HG03135 (cell line): ENCODE data around the gene AMIGO2.
"Not testable (repeated sequence)": the region's sequence is repeated elsewhere in the genome, so short reads cannot be mapped to it uniquely, and the experiment has no call there.

Experiments used
- ATAC-seq: cut with Tn5 transposase; IDR thresholded peaks from one replicate; pipeline ENCODE4 v1.9.1; 2021; ENCODE audit warnings: mild to moderate bottlenecking, moderate library complexity; ENCODE audit not compliant: unreplicated experiment

Gene AMIGO2

GRCh38 chr12:47079468-47079980, at the start of gene AMIGO2, which contains the start of gene PCED1B:
Gene AMIGO2, minus strand, starts transcription at chr12:47079959. Its CDS starts 957 bp downstream, at chr12:47079002.
Gene PCED1B, plus strand, starts transcription at chr12:47079621. Its CDS starts 155,443 bp downstream, at chr12:47235064.
- ATAC-seq: no peak

GRCh38 chr12:47126246-47126645, 46.5 kb upstream of the AMIGO2 start:
- ATAC-seq: no peak

GRCh38 chr12:47124451-47124850, 44.7 kb upstream of the AMIGO2 start:
- no peak for ATAC-seq

- no peak for ATAC-seq
Observed at GRCh38 chr12:47123730-47124129, 44.0 kb upstream of the AMIGO2 start.

- no peak for ATAC-seq
Observed at GRCh38 chr12:47122602-47123001, 42.8 kb upstream of the AMIGO2 start.

- no peak for ATAC-seq
Observed at GRCh38 chr12:47121146-47121545, 41.4 kb upstream of the AMIGO2 start.

GRCh38 chr12:47120736-47121135, 41.0 kb upstream of the AMIGO2 start:
- ATAC-seq: no peak

GRCh38 chr12:47117305-47117704, 37.5 kb upstream of the AMIGO2 start:
- not testable (repeated sequence) for ATAC-seq

GRCh38 chr12:47114481-47114892, 34.7 kb upstream of the AMIGO2 start:
- ATAC-seq: no peak

GRCh38 chr12:47112679-47113078, 32.9 kb upstream of the AMIGO2 start:
- no peak for ATAC-seq

GRCh38 chr12:47111854-47112253, 32.1 kb upstream of the AMIGO2 start:
- ATAC-seq: no peak

GRCh38 chr12:47111392-47111778, 31.6 kb upstream of the AMIGO2 start:
- no peak for ATAC-seq

GRCh38 chr12:47110718-47111391, 31.1 kb upstream of the AMIGO2 start:
- ATAC-seq: no peak

GRCh38 chr12:47110011-47110541, 30.3 kb upstream of the AMIGO2 start:
- no peak for ATAC-seq

GRCh38 chr12:47107926-47108325, 28.2 kb upstream of the AMIGO2 start:
- no peak for ATAC-seq

GRCh38 chr12:47107446-47107845, 27.7 kb upstream of the AMIGO2 start:
- no peak for ATAC-seq

- ATAC-seq: no peak
Observed at GRCh38 chr12:47105914-47106674, 26.3 kb upstream of the AMIGO2 start.

- no peak for ATAC-seq
Observed at GRCh38 chr12:47102845-47103651, 23.3 kb upstream of the AMIGO2 start.

GRCh38 chr12:47102406-47102805, 22.6 kb upstream of the AMIGO2 start:
- no peak for ATAC-seq

GRCh38 chr12:47100160-47100559, 20.4 kb upstream of the AMIGO2 start:
- no peak for ATAC-seq

GRCh38 chr12:47099610-47100009, 19.9 kb upstream of the AMIGO2 start:
- no peak for ATAC-seq
